Measurements from ENCODE around the gene TIMD4.

The TIMD4 gene

DNA sequence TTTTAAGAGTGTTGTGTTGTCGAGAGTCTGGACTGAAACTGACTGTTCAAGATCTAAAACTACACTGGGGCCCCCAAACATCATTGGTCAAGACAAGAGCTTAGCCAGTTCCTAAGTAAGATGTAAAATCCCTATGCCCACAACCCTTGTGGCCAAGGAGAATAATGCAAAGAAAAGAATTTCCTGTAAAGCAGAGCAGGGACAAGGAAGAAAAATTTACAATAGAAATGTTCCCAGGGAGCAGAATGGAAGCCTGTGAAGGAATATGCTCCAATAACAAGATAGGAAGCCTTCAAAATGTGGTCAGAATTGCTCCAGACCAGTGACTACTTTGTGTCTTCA lies 92.6 kb downstream of the TIMD4 start:
- in situ Hi-C loops (cut with HindIII; ENCODE audit: low pct_ligation_motif_present, low sequenced_read_pairs), result no loop called here
- Histone ChIP-seq H3K27ac (no peak overlapping the region), H3K36me3 (replicated peaks) (no peaks in the 10 kb centered on the region), H3K27me3 (replicated peaks) (no peaks in the 10 kb centered on the region), H3K4me3 (ENCODE audit: low read depth, low read length) (no peak overlapping the region)
- TF ChIP-seq, protein P1, sequence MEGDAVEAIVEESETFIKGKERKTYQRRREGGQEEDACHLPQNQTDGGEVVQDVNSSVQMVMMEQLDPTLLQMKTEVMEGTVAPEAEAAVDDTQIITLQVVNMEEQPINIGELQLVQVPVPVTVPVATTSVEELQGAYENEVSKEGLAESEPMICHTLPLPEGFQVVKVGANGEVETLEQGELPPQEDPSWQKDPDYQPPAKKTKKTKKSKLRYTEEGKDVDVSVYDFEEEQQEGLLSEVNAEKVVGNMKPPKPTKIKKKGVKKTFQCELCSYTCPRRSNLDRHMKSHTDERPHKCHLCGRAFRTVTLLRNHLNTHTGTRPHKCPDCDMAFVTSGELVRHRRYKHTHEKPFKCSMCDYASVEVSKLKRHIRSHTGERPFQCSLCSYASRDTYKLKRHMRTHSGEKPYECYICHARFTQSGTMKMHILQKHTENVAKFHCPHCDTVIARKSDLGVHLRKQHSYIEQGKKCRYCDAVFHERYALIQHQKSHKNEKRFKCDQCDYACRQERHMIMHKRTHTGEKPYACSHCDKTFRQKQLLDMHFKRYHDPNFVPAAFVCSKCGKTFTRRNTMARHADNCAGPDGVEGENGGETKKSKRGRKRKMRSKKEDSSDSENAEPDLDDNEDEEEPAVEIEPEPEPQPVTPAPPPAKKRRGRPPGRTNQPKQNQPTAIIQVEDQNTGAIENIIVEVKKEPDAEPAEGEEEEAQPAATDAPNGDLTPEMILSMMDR (IDR thresholded peaks at IDR 0.05; ENCODE audit: low read depth, low read length, missing control alignments), result no peak
- DNase-seq, result no peak

All from brain microvascular endothelial cell (primary cell).